H9 (cell line): ENCODE results near the gene GALNT9. TPM values are rescaled to one million over a fixed set of nuclear protein-coding genes. Genes with fewer than 3 reads are reported as not detected.

Experiments used
- DNase-seq: peaks from one replicate; pipeline ENCODE4 v3.0.0-alpha.2; 2017
- H2AFZ ChIP-seq: one replicate; pipeline ENCODE4 v1.6.1; 2013; ENCODE audit warnings: mild to moderate bottlenecking, low read length, control low read depth, moderate library complexity
- H2AK5ac ChIP-seq: 2 replicates; pipeline ENCODE4 v1.6.1; 2013; ENCODE audit warnings: low read length, control low read depth, mixed read lengths; ENCODE audit not compliant: insufficient read length
- H2BK120ac ChIP-seq: one replicate; pipeline ENCODE4 v1.6.1; 2013; ENCODE audit warnings: low read depth, mild to moderate bottlenecking, low read length, control low read depth, inconsistent platforms; ENCODE audit not compliant: poor library complexity, severe bottlenecking
- H2BK12ac ChIP-seq: 2 replicates; pipeline ENCODE4 v1.6.1; 2013; ENCODE audit warnings: low read length, control low read depth, mixed read lengths, low read depth; ENCODE audit not compliant: insufficient read length
- H2BK15ac ChIP-seq: 2 replicates; pipeline ENCODE4 v1.6.1; 2013; ENCODE audit warnings: low read depth, low read length, control low read depth
- H2BK20ac ChIP-seq: one replicate; pipeline ENCODE4 v1.6.1; 2013; ENCODE audit warnings: low read depth, mild to moderate bottlenecking, low read length, control low read depth, inconsistent platforms; ENCODE audit not compliant: poor library complexity, severe bottlenecking
- H2BK5ac ChIP-seq: 2 replicates; pipeline ENCODE4 v1.6.1; 2013; ENCODE audit warnings: low read length, control low read depth, mixed read lengths; ENCODE audit not compliant: insufficient read length
- H3K14ac ChIP-seq: 2 replicates; pipeline ENCODE4 v1.6.1; 2013; ENCODE audit warnings: low read length, control low read depth; ENCODE audit not compliant: insufficient read depth
- H3K18ac ChIP-seq: 2 replicates; pipeline ENCODE4 v1.6.1; 2013; ENCODE audit warnings: low read depth, mild to moderate bottlenecking, mixed read lengths, low read length, control low read depth; ENCODE audit not compliant: insufficient read length
- H3K23ac ChIP-seq: 2 replicates; pipeline ENCODE4 v1.6.1; 2013; ENCODE audit warnings: low read length, control low read depth, mixed read lengths, low read depth; ENCODE audit not compliant: insufficient read length
- H3K23me2 ChIP-seq: 2 replicates; pipeline ENCODE4 v1.6.1; 2013; ENCODE audit warnings: low read depth, mild to moderate bottlenecking, mixed read lengths, low read length, control low read depth; ENCODE audit not compliant: insufficient read length, poor library complexity, severe bottlenecking
- H3K27ac ChIP-seq: 2 replicates; pipeline ENCODE4 v1.5.1; 2013; ENCODE audit warnings: low read length, control low read depth, mixed read lengths, low read depth; ENCODE audit not compliant: insufficient read length
- H3K27me3 ChIP-seq: 2 replicates; pipeline ENCODE4 v1.6.1; 2013; ENCODE audit warnings: low read length, control low read depth, inconsistent platforms; ENCODE audit not compliant: insufficient read depth
- H3K4ac ChIP-seq: 2 replicates; pipeline ENCODE4 v1.6.1; 2013; ENCODE audit warnings: low read depth, mild to moderate bottlenecking, control low read depth, inconsistent platforms, low read length, moderate library complexity
- H3K4me1 ChIP-seq: 2 replicates; pipeline ENCODE4 v1.6.1; 2013; ENCODE audit warnings: low read length, control low read depth, inconsistent platforms; ENCODE audit not compliant: insufficient read depth
- H3K4me2 ChIP-seq: 2 replicates; pipeline ENCODE4 v1.6.1; 2013; ENCODE audit warnings: low read length, control low read depth, mixed read lengths; ENCODE audit not compliant: insufficient read length, insufficient read depth
- H3K56ac ChIP-seq: 2 replicates; pipeline ENCODE4 v1.6.1; 2013; ENCODE audit warnings: low read depth, mild to moderate bottlenecking, mixed read lengths, low read length, control low read depth; ENCODE audit not compliant: insufficient read length
- H3K79me1 ChIP-seq: 2 replicates; pipeline ENCODE4 v1.6.1; 2013; ENCODE audit warnings: low read depth, mild to moderate bottlenecking, moderate library complexity, low read length, control low read depth, inconsistent platforms; ENCODE audit not compliant: insufficient read depth, poor library complexity, severe bottlenecking
- H3K79me2 ChIP-seq: 2 replicates; pipeline ENCODE4 v1.6.1; 2013; ENCODE audit warnings: low read length, control low read depth, inconsistent platforms; ENCODE audit not compliant: insufficient read depth
- H3K9ac ChIP-seq: 2 replicates; pipeline ENCODE4 v1.6.1; 2013; ENCODE audit warnings: low read length, control low read depth, mixed read lengths; ENCODE audit not compliant: insufficient read length; ENCODE audit errors: extremely low read depth
- H3K9me3 ChIP-seq: one replicate; pipeline ENCODE4 v1.6.1; 2013; ENCODE audit warnings: low read depth, low read length, inconsistent platforms; ENCODE audit not compliant: control insufficient read depth
- H3T11ph ChIP-seq: one replicate; pipeline ENCODE4 v1.6.1; 2013; ENCODE audit warnings: mild to moderate bottlenecking, low read length, control low read depth, inconsistent platforms
- H4K20me1 ChIP-seq: one replicate; pipeline ENCODE4 v1.6.1; 2013; ENCODE audit not compliant: control insufficient read depth, insufficient read length, insufficient read depth
- H4K5ac ChIP-seq: 2 replicates; pipeline ENCODE4 v1.6.1; 2013; ENCODE audit warnings: low read depth, mild to moderate bottlenecking, mixed read lengths, low read length, control low read depth; ENCODE audit not compliant: insufficient read length
- H4K8ac ChIP-seq: replicated peaks from 2 replicates; pipeline ENCODE4 v1.6.1; 2013; ENCODE audit warnings: low read length, control low read depth, mixed read lengths, low read depth; ENCODE audit not compliant: insufficient read length
- H4K91ac ChIP-seq: 2 replicates; pipeline ENCODE4 v1.6.1; 2013; ENCODE audit warnings: low read depth, mild to moderate bottlenecking, moderate library complexity, mixed read lengths, low read length, control low read depth; ENCODE audit not compliant: insufficient read length
- H3K27ac Mint-ChIP-seq, 3 experiments: 2 replicates in 2 of 3; 3 replicates in 1 of 3; pipeline ENCODE4 v1.8.0; 2020 to 2021; ENCODE audit warnings: mixed read lengths in 3 of 3, mild to moderate bottlenecking in 1 of 3, moderate library complexity in 1 of 3
- H3K27me3 Mint-ChIP-seq: 2 replicates; pipeline ENCODE4 v1.8.0; 2021; ENCODE audit warnings: low read depth, mild to moderate bottlenecking, moderate library complexity, mixed read lengths
- H3K36me3 Mint-ChIP-seq, 3 experiments: 2 replicates in 2 of 3; 3 replicates in 1 of 3; pipeline ENCODE4 v1.8.0; 2020 to 2021; ENCODE audit warnings: low read depth in 3 of 3, mixed read lengths in 3 of 3; ENCODE audit not compliant: insufficient read depth in 1 of 3
- H3K4me1 Mint-ChIP-seq, 2 experiments: 2 replicates each; pipeline ENCODE4 v1.8.0; 2020; ENCODE audit warnings: mixed read lengths in 2 of 2
- H3K4me3 Mint-ChIP-seq, 2 experiments: 2 replicates in 1 of 2; 3 replicates in 1 of 2; pipeline ENCODE4 v1.8.0; 2020 to 2021; ENCODE audit warnings: mild to moderate bottlenecking in 2 of 2, mixed read lengths in 2 of 2, moderate library complexity in 1 of 2
- H3K9me3 Mint-ChIP-seq, 2 experiments: 2 replicates in 1 of 2; 3 replicates in 1 of 2; pipeline ENCODE4 v1.8.0; 2020; ENCODE audit warnings: mild to moderate bottlenecking in 2 of 2, mixed read lengths in 2 of 2, moderate library complexity in 1 of 2
- WGBS: extraction: QIAGEN DNeasy Blood & Tissue Kit; methylation state at CpG from one replicate; pipeline ENCODE4 v1.1.7; 2013; ENCODE audit warnings: missing lambda C conversion rate, low lambda C conversion rate, mixed read lengths; ENCODE audit not compliant: insufficient read length; ENCODE audit errors: extremely low coverage; 5-methylcytosine and 5-hydroxymethylcytosine counted together
- total RNA-seq: library from RNA; stranded (reverse); gene quantifications from 2 replicates; pipeline ENCODE4 v1.2.1, GENCODE V29; 2021
- TF ChIP-seq, protein P1 (sequence below): fragments of 200-600 bp; sonication (generic); conservative IDR thresholded peaks from 3 replicates; pipeline ENCODE4 v1.8.0; 2021; ENCODE audit warnings: antibody characterized with exemption, mild to moderate bottlenecking

Gene GALNT9
- total RNA-seq, 1 experiment from 2014 or later = 0.35 TPM

DNA sequence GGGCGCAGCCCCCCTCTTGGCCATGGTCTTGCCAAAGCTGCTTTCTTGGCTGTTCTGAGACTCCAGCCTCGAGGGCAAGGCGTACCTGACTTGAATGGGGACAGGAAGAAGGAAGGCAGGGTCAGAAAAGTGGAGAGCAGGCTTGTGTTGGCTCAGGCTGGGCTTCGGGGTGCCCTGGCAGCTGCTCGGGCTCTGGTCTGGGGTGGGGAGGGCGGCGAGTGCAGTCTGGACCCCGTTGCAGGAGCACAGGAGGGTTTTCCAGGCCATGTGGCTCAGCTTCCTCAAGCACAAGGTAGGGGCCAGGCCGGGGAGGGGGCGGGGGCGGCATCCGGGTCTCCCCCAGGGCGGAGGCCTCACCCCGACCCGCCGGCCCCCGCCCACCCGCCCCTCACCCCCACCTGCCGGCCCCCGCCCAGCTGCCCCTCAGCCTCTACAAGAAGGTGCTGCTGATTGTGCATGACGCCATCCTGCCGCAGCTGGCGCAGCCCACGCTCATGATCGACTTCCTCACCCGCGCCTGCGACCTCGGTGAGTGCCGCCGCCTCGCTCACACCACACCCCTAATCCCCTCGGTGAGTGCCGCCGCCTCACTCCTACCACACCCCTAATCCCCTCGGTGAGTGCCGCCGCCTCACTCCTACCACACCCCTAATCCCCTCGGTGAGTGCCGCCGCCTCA is 180.9 kb downstream of the GALNT9 start:
- H3K27me3 Mint-ChIP-seq = no peaks in the 10 kb centered on the region; the same call in 1 of the 2 replicates
- no peak overlapping the region for H3K27ac Mint-ChIP-seq
- peaks cover 16 to 22% (median 22%) of the 10 kb centered on the region in 3 experiments for H3K36me3 Mint-ChIP-seq

More for the DNA sequence above, 180.9 kb downstream of the GALNT9 start:
- Histone ChIP-seq H3K56ac (no peak overlapping the region), H3K23ac (no peak overlapping the region), H3K23me2 (no peaks in the 10 kb centered on the region), H3K27me3 (no peaks in the 10 kb centered on the region), H3K27ac (no peak overlapping the region), H4K20me1 (no peaks in the 10 kb centered on the region), H3K4ac (no peak overlapping the region), H3K14ac (no peak overlapping the region), H3T11ph (no peak overlapping the region), H2BK20ac (no peak overlapping the region), H3K9ac (no peak overlapping the region), H2AK5ac (no peak overlapping the region), H4K91ac (no peak overlapping the region), H3K79me1 (peaks cover 6% of the 10 kb centered on the region), H2BK120ac (no peak overlapping the region), H3K9me3 (no peaks in the 10 kb centered on the region), H2BK5ac (no peak overlapping the region), H2BK15ac (no peak overlapping the region), H2AFZ (no peak overlapping the region), H3K79me2 (peaks cover 1% of the 10 kb centered on the region; the same call in 1 of the 2 replicates), H3K4me2 (no peak overlapping the region), H3K18ac (no peak overlapping the region), H2BK12ac (no peak overlapping the region), H3K4me1 (peaks cover 3% of the 10 kb centered on the region; the same call in 1 of the 2 replicates), H4K8ac (no peak overlapping the region), H4K5ac (no peak overlapping the region)
- WGBS = no CpG with 5 or more reads among the region's 41 CpGs
- H3K4me3 Mint-ChIP-seq = no peak overlapping the region
- TF ChIP-seq, protein P1, sequence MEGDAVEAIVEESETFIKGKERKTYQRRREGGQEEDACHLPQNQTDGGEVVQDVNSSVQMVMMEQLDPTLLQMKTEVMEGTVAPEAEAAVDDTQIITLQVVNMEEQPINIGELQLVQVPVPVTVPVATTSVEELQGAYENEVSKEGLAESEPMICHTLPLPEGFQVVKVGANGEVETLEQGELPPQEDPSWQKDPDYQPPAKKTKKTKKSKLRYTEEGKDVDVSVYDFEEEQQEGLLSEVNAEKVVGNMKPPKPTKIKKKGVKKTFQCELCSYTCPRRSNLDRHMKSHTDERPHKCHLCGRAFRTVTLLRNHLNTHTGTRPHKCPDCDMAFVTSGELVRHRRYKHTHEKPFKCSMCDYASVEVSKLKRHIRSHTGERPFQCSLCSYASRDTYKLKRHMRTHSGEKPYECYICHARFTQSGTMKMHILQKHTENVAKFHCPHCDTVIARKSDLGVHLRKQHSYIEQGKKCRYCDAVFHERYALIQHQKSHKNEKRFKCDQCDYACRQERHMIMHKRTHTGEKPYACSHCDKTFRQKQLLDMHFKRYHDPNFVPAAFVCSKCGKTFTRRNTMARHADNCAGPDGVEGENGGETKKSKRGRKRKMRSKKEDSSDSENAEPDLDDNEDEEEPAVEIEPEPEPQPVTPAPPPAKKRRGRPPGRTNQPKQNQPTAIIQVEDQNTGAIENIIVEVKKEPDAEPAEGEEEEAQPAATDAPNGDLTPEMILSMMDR = no peak
- peaks cover 5 to 7% of the 10 kb centered on the region in 2 experiments for H3K4me1 Mint-ChIP-seq
- no peak for DNase-seq
- H3K9me3 Mint-ChIP-seq = no peaks in the 10 kb centered on the region
